ENCODE measurements around the gene NXNL1. TPM values are rescaled to one million over a fixed set of nuclear protein-coding genes. Genes with fewer than 3 reads are reported as not detected.

Gene NXNL1
- total and polyA plus RNA-seq, 8 donors, result 0.92 TPM; not detected in 7

DNA sequence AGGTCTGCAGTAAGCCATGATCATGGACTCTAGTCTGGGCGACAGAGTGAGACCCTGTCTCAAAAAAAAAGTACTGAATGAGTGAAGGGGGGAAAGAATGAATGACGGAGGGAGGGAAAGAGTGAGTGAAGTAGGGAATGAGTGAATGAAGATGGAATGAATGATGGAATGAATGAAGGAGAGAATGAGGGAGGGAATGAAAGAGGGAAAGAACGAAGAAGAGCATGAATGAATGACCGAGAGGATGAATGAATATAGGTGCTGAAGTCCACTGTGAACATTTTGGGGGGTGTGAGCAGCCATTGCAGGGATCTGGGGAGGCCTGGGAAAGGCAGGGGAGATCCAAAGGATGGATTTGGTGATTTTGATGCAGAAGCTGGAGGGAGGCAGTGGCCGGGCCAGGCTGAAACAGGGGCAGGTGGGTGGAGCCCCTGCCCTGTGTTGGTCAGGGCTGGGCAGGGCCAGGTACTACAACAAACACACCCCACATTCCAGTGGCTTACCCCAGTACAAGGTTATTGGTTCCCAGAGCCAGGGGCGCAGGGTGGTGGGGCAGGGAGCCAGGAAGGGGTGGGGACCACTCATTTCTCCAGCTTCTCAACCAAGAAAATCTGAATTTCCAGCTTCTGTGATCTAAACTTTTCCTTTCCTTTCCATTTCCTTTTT lies 23.9 kb upstream of the NXNL1 start:
- intact Hi-C loops (cut with DNase I; ENCODE audit: low total_unique reads), result no loop called here
- Histone ChIP-seq H3K9me3 (no peaks in the 10 kb centered on the region), H3K36me3 (peaks cover 0 to 27% (median 19%) of the 10 kb centered on the region in 4 donors), H3K4me1 (peaks cover 9 to 47% (median 29%) of the 10 kb centered on the region in 4 donors), H3K4me3 (no peak overlapping the region), H3K27ac (peak overlapping the region in 1 of 5 donors; percentile 22), H3K27me3 (no peaks in the 10 kb centered on the region)
- TF ChIP-seq, protein P1, sequence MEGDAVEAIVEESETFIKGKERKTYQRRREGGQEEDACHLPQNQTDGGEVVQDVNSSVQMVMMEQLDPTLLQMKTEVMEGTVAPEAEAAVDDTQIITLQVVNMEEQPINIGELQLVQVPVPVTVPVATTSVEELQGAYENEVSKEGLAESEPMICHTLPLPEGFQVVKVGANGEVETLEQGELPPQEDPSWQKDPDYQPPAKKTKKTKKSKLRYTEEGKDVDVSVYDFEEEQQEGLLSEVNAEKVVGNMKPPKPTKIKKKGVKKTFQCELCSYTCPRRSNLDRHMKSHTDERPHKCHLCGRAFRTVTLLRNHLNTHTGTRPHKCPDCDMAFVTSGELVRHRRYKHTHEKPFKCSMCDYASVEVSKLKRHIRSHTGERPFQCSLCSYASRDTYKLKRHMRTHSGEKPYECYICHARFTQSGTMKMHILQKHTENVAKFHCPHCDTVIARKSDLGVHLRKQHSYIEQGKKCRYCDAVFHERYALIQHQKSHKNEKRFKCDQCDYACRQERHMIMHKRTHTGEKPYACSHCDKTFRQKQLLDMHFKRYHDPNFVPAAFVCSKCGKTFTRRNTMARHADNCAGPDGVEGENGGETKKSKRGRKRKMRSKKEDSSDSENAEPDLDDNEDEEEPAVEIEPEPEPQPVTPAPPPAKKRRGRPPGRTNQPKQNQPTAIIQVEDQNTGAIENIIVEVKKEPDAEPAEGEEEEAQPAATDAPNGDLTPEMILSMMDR (IDR thresholded peaks at IDR 0.05), result no peak
- TF ChIP-seq POLR2A (IDR thresholded peaks at IDR 0.05), result no peak
- no peak for TF ChIP-seq POLR2AphosphoS5 (IDR thresholded peaks at IDR 0.05)
- TF ChIP-seq EP300 (IDR thresholded peaks at IDR 0.05), result no peak
- 67 to 85% (median 76%) methylated on average over 6 of the region's 6 CpGs for WGBS, 5 donors
- DNase-seq, result peak in 1 of 2 donors; percentile 67

DNA sequence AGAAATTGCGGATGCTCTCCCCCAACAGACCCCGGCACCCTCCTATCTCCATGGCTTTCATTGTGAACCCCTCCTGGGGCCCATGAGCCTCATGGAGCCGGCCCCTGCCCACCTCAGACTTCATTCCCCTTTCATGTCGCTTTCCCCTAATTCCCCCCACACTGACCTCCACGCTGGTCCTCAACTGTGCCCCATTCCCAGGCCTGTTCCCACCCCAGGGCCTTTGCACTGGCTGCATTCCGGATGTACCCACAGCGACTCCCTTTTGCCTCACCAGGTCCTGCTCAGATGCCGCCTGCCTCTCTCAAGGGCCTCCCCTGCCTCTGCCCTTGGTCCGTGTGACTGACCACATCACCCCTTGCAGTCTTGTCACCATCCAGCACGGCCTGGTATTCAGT lies 22.9 kb upstream of the NXNL1 start:
- 94 to 98% (median 95%) methylated on average over 10 of the region's 10 CpGs for WGBS, 5 donors
- intact Hi-C loops (cut with DNase I; ENCODE audit: low total_unique reads), result no loop called here
- H3K4me3 ChIP-seq, result no peak overlapping the region
- no peaks in the 10 kb centered on the region for H3K27me3 ChIP-seq
- no peak for DNase-seq
- no peak overlapping the region for H3K27ac ChIP-seq
- peaks cover 7 to 37% (median 20%) of the 10 kb centered on the region in 4 donors for H3K4me1 ChIP-seq
- TF ChIP-seq POLR2AphosphoS5 (IDR thresholded peaks at IDR 0.05), result no peak
- no peak for TF ChIP-seq POLR2A (IDR thresholded peaks at IDR 0.05)
- TF ChIP-seq, protein P1 (IDR thresholded peaks at IDR 0.05), result no peak
- TF ChIP-seq EP300 (IDR thresholded peaks at IDR 0.05), result no peak
- H3K36me3 ChIP-seq, result peaks cover 0 to 27% (median 19%) of the 10 kb centered on the region in 4 donors
- H3K9me3 ChIP-seq, result no peaks in the 10 kb centered on the region

DNA sequence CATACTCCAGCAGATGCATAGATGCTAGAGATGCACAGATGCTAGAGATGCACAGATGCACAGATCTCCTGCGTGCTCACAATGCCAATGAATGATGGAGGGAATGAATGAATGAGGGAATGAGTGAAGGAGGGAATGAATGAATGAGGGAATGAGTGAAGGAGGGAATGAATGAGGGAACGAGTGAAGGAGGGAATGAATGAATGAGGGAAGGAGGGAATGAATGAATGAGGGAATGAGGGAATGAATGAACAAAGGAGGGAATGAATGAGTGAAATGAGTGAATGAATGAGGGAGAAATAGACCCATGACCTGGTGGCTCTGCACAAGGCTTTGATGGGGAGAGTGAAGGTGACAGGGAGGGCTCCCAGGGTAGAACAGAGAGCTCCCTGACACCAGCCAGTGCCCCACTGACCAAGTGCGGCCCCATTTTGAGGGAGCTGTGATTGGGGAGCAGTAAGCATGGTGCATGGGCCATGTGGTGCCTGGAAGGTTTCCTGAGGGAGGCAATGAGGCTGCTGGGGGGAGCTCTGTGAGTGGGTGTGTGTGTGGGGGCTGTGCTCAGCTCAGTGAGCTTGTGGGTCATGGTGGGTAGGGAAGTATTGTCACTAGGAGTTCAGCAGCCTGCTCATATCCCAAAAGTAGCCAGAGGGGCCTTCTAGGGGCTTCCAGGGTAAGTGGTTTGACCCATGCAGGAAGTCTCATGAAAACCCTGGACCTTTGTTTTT lies 22.3 kb upstream of the NXNL1 start:
- DNase-seq, result no peak
- no peak overlapping the region for H3K4me3 ChIP-seq
- H3K9me3 ChIP-seq, result no peaks in the 10 kb centered on the region
- WGBS, 5 donors, result 78 to 85% (median 83%) methylated on average over 3 of the region's 3 CpGs
- no peak overlapping the region for H3K27ac ChIP-seq
- TF ChIP-seq POLR2A (IDR thresholded peaks at IDR 0.05) (no peak), POLR2AphosphoS5 (IDR thresholded peaks at IDR 0.05) (no peak), EP300 (IDR thresholded peaks at IDR 0.05) (no peak)
- TF ChIP-seq, protein P1 (IDR thresholded peaks at IDR 0.05), result no peak
- intact Hi-C loops (cut with DNase I; ENCODE audit: low total_unique reads), result no loop called here
- H3K36me3 ChIP-seq, result peaks cover 0 to 22% (median 19%) of the 10 kb centered on the region in 4 donors
- H3K4me1 ChIP-seq, result peaks cover 1 to 32% (median 14%) of the 10 kb centered on the region in 4 donors
- no peaks in the 10 kb centered on the region for H3K27me3 ChIP-seq

DNA sequence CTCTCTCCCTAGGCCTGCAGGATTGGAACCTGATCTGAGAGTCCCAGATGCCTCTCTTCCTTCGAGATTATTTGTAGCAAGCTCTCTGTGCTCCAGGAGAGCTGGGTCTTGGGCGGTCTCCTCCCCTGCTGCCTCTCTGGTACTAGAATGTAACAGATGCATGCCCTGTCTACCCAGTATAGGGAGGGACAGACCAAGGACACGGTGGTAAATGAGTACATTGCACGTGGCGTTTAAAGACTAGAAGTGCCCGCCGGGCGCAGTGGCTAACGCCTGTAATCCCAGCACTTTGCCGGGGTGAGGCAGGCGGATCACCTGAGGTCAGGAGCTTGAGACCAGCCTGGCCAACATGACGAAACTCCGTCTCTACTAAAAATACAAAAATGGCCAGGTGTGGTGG lies 21.3 kb upstream of the NXNL1 start:
- TF ChIP-seq POLR2A (IDR thresholded peaks at IDR 0.05) (no peak), POLR2AphosphoS5 (IDR thresholded peaks at IDR 0.05) (no peak)
- H3K27ac ChIP-seq, result no peak overlapping the region
- no peaks in the 10 kb centered on the region for H3K27me3 ChIP-seq
- H3K4me3 ChIP-seq, result no peak overlapping the region
- peaks cover 0 to 13% (median 10%) of the 10 kb centered on the region in 4 donors for H3K36me3 ChIP-seq
- no peak for DNase-seq
- intact Hi-C loops (cut with DNase I; ENCODE audit: low total_unique reads), result no loop called here
- no peaks in the 10 kb centered on the region for H3K9me3 ChIP-seq
- H3K4me1 ChIP-seq, result peaks cover 0 to 24% (median 8%) of the 10 kb centered on the region in 4 donors
- WGBS, 5 donors, result 82 to 92% (median 88%) methylated on average over 13 of the region's 13 CpGs

Data from stomach (tissue), 9 donors.